ENCODE data around the gene B3GNT7. TPM values are rescaled to one million over a fixed set of nuclear protein-coding genes. Genes with fewer than 3 reads are reported as not detected.
"Not testable (repeated sequence)": the region's sequence is repeated elsewhere in the genome, so short reads cannot be mapped to it uniquely, and the experiment has no call there.

Gene B3GNT7
- total RNA-seq, 2 donors from 2014 or later: 5.7 to 7.7 TPM

- peak; percentile 72 for DNase-seq (ENCODE audit: low spot score)
- intact Hi-C loops (cut with DNase I): no loop called here
Measured at GRCh38 chr2:231362555-231363184, 32.8 kb upstream of the B3GNT7 start.

GRCh38 chr2:231364061-231364460, 31.4 kb upstream of the B3GNT7 start:
- peak; percentile 49 for DNase-seq (ENCODE audit: low spot score)
- intact Hi-C loops (cut with DNase I): no loop called here

DNA sequence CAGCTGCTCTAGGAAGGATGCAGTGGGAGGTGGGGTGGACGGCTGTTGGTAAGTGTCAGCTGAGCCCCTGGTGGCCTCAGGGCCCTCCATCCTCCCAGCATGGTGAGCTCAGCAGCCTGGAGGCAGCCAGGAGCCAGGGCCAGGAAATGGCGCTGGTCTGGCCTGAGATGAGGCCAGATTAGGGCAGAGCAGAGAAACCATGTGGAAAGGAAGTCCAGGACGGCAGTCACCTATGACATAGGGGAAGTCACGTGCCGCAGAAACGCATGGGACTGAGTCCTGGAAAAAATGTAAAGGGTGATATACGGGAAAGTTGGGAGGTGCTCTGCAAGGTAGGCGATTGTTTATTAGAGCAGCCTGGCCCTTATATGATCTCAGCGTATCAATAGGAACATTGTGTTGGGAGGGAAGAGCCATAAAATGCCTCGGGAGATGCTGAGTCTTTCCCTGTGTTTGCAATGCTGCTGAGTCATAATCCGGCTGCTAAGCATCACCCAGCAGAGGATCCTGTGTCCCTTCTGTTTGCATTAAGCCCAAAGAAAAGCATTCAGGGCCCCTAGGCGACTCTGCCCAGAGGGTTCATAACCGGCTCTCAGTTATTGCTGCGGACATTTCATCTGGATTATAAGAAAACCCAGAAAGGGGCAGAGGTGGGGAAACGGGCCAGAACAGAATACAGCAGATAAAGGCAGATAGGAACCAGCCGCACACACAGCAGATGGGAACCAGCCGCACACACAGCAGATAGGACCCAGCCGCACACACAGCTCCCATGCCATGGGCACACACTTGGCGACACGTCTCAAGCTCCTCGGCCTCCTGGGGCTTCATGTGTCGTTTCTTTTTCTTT, 30.3 kb upstream of the B3GNT7 start:
- intact Hi-C loops (cut with DNase I): no loop called here
- peak; percentile 80 for DNase-seq (ENCODE audit: low spot score)

- peak; percentile 76 for DNase-seq (ENCODE audit: low spot score)
- intact Hi-C loops (cut with DNase I): no loop called here
Measured at GRCh38 chr2:231367178-231367577, 28.3 kb upstream of the B3GNT7 start.

DNA sequence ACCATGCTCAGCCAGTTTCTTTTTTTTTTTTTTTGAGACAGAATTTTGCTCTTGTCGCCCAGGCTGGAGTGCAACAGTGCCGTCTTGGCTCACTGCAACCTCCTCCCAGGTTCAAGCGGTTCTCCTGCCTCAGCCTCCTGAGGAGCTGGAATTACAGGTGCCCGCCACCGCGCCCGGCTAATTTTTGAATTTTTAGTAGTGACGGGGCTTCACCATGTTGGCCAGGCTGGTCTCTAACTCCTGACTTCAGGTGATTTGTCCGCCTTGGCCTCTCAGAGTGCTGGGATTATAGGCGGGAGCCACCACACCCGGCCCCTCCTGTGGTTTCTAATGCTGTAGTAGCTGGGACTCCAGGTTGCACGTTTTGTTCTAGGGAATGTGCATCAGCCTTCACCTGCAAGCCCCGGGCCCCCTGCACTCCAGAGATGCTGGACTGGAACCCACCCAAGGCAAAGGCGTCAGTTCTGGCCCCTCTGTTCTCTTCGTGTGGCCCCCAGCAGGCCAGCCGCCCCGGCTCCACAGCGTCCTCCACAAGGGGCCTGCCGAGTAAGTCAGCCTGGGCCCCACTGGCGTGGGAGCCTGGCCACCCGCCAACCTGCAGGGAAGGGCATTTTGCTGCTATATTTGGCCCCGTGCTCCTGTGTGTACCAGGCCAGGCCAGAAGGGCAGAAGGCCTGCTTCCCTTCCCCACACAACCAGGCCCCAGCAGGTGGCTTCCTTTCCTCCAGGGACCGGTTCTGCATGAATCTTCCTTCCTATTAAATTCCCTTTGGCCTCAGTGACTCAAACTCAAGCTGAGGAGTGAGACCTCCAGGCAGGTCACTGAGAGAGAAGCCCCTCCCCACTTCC, 25.7 kb upstream of the B3GNT7 start:
- intact Hi-C loops (cut with DNase I): no loop called here
- DNase-seq (ENCODE audit: low spot score): no peak

- intact Hi-C loops (cut with DNase I): no loop called here
- no peak for DNase-seq (ENCODE audit: low spot score)
Measured at GRCh38 chr2:231370429-231370748, 25.1 kb upstream of the B3GNT7 start.

DNA sequence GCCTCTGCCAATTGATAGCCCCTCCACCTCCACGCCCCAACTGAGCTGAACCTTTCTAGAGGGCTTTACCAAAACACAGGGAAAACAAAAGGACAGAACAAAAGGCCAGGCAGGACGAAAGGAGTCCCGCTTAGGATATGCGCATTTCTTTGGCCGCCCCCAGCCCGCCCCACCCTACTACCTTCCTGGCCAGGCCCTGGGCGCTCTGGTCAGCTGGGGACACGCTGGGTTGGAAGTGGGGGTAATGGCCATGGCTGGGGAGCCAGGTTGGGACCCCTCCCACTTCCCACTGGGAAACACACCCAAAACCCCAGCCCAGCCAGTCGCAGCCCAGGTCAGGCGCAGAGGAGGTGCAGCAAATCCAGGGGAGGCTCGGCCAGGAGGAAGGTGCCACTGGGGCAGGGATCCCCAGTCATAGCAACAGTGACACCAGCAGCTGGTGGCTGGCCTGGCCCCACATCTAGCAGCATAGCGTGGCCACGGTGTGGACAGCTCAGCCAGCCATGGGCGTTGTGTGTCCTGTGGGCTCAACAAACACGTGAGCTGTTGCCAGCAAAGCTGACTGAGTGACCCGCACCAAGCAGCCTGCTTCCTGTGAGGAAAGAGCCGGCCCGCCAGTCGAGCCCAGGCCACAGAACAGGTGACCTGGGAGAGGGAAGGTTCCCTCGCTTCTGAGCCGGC, 24.6 kb upstream of the B3GNT7 start:
- intact Hi-C loops (cut with DNase I): no loop called here
- DNase-seq (ENCODE audit: low spot score): peak; percentile 80

GRCh38 chr2:231371430-231372054, 24.0 kb upstream of the B3GNT7 start:
- intact Hi-C loops (cut with DNase I): no loop called here
- no peak for DNase-seq (ENCODE audit: low spot score)

DNA sequence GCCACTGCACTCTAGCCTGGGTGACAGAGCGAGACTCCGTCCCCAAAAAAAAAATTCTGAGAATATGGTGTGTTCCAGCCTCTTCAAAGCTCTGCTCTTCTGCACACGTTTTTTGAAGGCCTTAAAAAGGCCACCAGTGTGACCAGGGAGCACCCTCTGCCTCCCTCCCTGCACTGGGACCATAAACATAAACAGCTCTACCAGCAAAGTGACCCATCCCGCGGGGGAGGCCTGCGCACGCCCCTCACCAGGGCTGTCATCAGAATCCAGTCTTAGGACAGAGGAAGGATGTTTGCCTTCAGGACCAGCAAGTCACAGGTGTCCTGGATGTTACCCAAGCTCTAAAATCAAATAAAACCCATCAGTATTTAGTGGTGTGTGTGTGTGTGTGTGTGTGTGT, 23.2 kb upstream of the B3GNT7 start:
- intact Hi-C loops (cut with DNase I): no loop called here
- no peak for DNase-seq (ENCODE audit: low spot score)

GRCh38 chr2:231373184-231373583, 22.3 kb upstream of the B3GNT7 start:
- intact Hi-C loops (cut with DNase I): no loop called here
- no peak for DNase-seq (ENCODE audit: low spot score)

GRCh38 chr2:231373786-231374349, 21.6 kb upstream of the B3GNT7 start:
- intact Hi-C loops (cut with DNase I): no loop called here
- no peak for DNase-seq (ENCODE audit: low spot score)

- DNase-seq (ENCODE audit: low spot score): no peak
Measured at GRCh38 chr2:231374771-231375170, 20.7 kb upstream of the B3GNT7 start.

GRCh38 chr2:231375994-231376615, 19.4 kb upstream of the B3GNT7 start:
- DNase-seq (ENCODE audit: low spot score); intact Hi-C loops (cut with DNase I): not testable (repeated sequence)

More at GRCh38 chr2:231374771-231375170, 20.7 kb upstream of the B3GNT7 start:
- intact Hi-C loops (cut with DNase I): no loop called here

DNA sequence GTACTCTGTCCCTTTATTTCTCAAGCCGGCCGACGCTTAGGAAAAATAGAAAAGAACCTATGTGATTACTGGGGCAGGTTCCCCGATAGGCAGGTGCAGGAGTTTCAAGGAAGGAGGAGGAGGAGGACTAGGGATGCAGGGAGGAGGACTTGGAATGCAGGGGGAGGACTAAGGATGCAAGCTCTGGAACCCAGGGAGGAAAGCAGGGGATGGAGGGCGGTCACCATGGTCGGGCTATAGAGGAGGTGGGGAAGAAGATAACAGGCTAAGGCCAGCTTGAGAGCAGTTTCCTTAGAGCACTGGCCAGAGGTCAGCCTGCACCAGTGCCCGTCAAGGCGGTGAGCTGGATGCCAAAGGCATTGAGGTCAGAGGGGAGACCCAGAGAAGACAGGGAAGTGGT, 18.7 kb upstream of the B3GNT7 start:
- DNase-seq (ENCODE audit: low spot score): no peak
- intact Hi-C loops (cut with DNase I): no loop called here

- DNase-seq (ENCODE audit: low spot score): no peak
- intact Hi-C loops (cut with DNase I): no loop called here
Measured at GRCh38 chr2:231378026-231378722, 17.3 kb upstream of the B3GNT7 start.

DNA sequence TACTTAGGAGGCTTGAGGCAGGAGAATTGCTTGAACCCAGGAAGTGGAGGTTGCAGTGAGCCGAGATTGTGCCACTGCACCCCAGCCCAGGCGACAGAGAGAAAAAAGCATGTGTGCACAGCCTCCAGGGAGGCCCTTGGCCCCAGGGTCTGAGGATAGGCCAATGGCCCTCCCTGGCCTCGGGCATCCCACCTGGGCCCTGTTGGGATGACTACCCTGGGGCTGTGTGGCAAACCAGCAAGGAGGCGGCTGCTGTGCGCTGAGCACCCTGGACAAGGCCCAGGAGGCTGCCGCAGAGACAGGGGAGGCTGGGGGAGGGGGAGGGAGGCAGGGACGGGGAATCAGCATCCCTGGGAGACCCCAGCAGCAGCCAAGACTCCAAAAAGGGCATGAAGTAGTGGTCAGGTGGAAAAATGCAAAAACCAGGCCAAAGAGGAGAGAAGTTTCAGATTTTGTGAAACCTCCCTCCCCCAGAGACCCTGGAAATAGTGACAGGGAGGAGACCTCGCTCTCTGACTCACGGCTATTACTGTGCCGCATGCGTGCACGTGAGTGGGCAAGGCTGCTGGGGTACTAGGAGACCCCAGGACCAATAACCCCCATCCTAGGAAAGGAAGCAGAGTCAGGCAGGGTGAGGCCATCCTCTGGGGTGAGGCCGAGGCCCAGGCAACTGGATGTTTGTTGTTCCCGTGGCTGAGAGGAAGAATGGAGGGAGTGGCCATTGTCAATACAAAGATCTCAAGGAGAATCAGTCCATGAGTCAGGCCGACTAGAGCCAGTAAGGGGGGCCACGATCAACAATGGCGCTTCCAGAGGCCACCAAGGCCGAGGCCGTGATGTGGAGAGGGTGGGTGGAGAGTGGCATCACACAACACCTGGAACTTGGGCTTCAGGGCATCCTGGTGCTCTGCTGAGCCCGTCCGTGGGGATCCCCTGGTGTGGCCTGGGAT, 16.0 kb upstream of the B3GNT7 start:
- intact Hi-C loops (cut with DNase I): no loop called here

DNA sequence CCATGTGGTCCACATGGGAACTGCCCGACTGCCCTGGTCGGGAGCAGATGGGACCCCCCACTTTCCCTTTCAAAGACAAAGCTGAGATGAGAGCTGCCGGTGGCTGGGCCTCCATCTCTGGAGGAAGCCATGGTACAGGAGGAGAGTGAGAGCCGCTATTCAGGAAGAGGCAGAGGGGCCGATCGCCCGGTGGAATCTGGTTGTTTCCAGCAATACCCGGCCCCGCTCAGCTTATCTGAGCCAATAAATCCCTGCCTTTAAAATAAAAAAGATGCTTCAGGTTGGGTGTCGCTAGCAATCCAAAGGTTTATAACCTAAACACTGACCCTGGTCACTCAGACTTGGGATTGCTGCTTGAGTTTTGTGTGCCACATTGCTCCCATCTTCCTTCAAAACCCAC, 15.2 kb upstream of the B3GNT7 start:
- intact Hi-C loops (cut with DNase I): no loop called here
- DNase-seq (ENCODE audit: low spot score): no peak

More for the DNA sequence above, 16.0 kb upstream of the B3GNT7 start:
- DNase-seq (ENCODE audit: low spot score): no peak

All from posterior vena cava (tissue), 2 donors.